GM12865 (cell line): Measurements from ENCODE around the gene ANKRD2.

Source experiments
- DNase-seq: peaks from one replicate; pipeline ENCODE4 v3.0.0; 2010; ENCODE audit warnings: low read depth
- H3K4me3 ChIP-seq: 2 replicates; pipeline ENCODE4 v1.5.1; 2011; ENCODE audit warnings: mild to moderate bottlenecking, low read depth, low read length, control low read depth
- TF ChIP-seq, protein P1 (sequence below): IDR thresholded peaks from 2 replicates; pipeline ENCODE4 v1.5.1; 2011; ENCODE audit warnings: low read length, control low read depth, low read depth, inconsistent platforms; ENCODE audit not compliant: insufficient read depth; ENCODE audit errors: missing control alignments

The ANKRD2 gene

DNA sequence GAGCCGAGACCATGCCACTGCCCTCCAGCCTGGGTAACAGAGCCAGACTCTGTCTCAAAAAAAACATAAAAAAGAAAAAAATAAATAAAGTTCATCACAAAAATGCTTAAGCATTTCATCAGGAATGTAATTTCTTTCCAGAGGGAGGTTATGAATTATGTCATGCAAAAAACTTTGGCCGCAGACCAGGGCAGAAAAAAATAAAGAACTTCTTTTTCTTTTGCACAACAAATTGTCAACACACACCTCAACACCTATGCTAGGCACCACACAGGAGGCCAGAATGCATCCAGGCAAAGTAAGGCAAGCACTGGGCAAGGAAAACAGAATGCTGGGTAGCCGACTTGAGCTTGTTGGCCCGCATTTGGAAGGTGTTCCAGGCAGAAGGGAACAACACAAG lies 20.8 kb downstream of the ANKRD2 start:
- no peak for DNase-seq
- TF ChIP-seq, protein P1, sequence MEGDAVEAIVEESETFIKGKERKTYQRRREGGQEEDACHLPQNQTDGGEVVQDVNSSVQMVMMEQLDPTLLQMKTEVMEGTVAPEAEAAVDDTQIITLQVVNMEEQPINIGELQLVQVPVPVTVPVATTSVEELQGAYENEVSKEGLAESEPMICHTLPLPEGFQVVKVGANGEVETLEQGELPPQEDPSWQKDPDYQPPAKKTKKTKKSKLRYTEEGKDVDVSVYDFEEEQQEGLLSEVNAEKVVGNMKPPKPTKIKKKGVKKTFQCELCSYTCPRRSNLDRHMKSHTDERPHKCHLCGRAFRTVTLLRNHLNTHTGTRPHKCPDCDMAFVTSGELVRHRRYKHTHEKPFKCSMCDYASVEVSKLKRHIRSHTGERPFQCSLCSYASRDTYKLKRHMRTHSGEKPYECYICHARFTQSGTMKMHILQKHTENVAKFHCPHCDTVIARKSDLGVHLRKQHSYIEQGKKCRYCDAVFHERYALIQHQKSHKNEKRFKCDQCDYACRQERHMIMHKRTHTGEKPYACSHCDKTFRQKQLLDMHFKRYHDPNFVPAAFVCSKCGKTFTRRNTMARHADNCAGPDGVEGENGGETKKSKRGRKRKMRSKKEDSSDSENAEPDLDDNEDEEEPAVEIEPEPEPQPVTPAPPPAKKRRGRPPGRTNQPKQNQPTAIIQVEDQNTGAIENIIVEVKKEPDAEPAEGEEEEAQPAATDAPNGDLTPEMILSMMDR = no peak
- no peak overlapping the region for H3K4me3 ChIP-seq

DNA sequence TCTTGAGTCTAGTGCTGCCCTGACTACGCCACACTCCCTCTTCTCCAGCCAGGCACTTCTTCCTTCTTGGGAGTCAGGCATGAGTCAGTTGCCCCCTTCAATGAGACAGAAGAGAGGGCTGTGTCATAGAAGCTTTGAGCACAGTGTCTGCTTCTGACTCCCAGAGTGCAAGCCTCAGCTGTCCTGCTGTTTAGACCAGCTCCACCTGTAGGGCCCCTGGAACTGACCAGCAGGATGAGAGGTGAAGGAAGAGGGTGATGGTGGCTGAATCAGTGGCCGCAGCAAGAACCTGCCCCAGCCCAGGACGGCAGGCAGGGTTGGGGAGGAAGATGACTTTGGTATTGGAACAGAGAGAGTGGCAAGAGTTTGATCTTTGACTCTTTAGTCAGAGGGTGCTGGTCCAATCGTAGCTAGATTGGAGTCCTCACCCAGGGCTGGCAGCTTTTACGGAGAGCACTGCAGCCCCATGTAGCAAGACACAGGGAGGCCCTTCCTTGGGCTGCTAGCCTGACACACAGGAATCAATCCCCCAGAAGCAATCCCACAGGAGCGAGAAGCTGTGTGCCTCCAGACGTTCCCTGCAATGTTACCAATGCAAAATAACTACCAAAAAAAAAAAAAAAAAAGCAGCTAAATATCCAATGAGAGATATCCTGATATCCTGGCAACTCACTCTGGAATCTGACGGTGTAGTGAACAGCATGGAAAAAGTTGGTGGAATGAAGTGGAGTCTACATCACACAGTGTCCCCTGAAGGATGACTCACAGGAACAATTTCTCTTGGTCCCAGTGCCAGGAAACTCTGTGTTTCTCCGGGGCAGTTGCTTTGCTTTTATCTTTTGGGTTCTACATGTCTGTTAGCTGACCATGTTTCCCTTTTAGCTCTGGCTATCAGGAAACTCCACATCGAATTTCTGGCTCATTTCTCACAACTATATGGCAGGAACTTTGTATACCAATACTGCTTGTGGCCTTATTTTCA lies 23.8 kb downstream of the ANKRD2 start:
- TF ChIP-seq, protein P1 = no peak
- H3K4me3 ChIP-seq = no peak overlapping the region
- DNase-seq = no peak

DNA sequence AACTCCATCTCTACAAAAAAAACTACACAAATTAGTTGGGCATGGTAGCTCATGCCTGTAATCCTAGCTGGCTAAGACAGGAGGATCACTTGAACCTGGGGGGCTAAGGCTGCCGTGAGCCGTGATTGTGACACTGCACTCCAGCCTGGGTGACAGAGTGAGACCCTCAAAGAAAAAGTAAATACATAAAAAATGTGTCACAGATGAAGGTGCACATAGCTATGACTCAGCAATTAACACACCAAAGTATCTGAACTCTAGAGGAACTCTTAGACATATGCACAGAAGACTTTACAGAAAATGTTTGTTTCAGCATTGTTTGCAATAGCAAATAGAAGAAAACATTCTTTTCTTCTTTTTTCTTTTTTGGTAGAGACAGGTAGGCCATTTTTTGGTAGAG lies 25.2 kb downstream of the ANKRD2 start:
- H3K4me3 ChIP-seq = no peak overlapping the region
- DNase-seq = no peak
- TF ChIP-seq, protein P1 = no peak

DNA sequence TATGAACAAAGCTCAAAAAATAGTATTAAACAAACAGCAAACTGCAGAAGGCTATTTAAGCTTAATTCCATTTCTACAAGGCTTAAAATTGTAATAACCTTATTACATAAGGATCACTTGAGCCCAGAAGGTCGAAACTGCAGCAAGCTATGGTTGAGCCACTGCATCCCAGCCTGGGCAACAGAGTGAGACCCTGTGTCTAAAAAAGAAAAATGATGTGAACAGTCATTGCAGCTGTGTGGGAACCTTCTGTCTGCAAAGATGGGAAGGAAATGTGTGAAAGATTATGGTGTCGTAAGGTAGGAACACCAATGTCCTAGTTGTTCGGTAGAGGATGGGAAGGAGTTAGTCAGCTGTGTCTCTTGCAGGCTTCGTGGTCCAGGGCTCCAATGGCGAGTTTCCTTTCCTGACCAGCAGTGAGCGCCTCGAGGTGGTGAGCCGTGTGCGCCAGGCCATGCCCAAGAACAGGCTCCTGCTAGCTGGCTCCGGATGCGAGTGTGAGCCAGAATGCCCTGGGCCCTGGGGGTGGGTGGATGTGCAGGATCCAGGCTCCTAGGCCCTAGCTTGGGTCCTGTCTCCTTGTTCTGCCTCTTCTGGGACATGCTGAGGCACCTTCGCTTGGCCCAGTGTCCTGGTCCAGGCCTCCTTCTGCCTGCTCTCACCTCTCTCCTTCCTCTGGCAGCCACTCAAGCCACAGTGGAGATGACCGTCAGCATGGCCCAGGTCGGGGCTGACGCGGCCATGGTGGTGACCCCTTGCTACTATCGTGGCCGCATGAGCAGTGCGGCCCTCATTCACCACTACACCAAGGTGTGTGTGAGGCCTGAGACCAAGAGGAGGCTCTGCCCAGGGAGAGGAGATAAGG lies 26.1 kb downstream of the ANKRD2 start:
- TF ChIP-seq, protein P1 = no peak
- DNase-seq = no peak
- H3K4me3 ChIP-seq = no peak overlapping the region

DNA sequence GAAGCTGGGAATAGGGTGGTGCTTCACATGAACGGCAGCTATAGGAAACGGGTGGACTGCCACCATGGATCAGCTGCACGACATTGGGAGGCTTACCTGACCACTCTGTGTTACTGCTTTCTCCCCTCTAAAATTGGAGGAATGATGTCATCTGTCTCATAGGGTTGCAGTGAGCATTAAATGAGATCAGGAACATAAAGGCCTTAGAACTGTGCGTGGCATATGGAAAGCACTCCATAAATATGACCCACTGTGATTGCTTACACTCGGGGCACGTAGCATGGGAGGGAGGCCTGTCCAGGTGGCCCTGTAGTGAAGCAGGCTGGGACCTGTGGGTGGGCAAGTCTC lies 26.7 kb downstream of the ANKRD2 start:
- DNase-seq = no peak
- no peak overlapping the region for H3K4me3 ChIP-seq
- TF ChIP-seq, protein P1 = no peak

DNA sequence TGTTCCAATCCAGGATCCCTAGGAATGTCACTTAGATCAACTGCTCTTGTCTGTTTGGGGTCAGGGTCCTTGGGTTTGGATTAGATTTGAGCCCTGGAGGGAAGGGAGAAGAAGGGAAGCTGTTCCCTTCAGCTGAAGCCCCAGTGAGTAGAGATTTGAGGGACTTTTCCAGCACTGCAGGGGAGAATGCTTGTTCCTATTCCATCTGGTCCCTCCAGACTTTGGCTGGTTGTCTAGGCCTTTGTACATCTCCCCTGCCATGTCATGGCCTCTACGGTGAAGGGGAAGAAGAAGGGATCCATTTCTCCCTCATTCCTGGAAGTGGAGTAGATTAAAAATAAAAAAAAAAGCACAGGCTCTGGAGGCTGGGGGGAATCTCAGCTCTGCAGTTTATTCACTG lies 28.0 kb downstream of the ANKRD2 start:
- no peak overlapping the region for H3K4me3 ChIP-seq
- TF ChIP-seq, protein P1 = no peak
- DNase-seq = no peak
